Measurements from ENCODE around the gene PDLIM5.

- TF ChIP-seq ZNF565 (CRISPR knock-in tag; conservative IDR thresholded peaks at IDR 0.05; ENCODE audit: low read depth), result no peak
- no peak for TF ChIP-seq TCF4 (CRISPR knock-in tag; IDR thresholded peaks at IDR 0.05; ENCODE audit: borderline replicate concordance)
Measured at GRCh38 chr4:94486372-94486801, 34.6 kb downstream of the PDLIM5 start.

Measured in SK-N-SH treated with all-trans-retinoic acid at 6 μM for 48 hours (cell line).